Measurements from ENCODE around the gene SFTPA1. TPM values are rescaled to one million over a fixed set of nuclear protein-coding genes. Genes with fewer than 3 reads are reported as not detected.
"Not testable (repeated sequence)": the region's sequence is repeated elsewhere in the genome, so short reads cannot be mapped to it uniquely, and the experiment has no call there.

The SFTPA1 gene
- total RNA-seq, 2 experiments from 2014 or later = not detected

DNA sequence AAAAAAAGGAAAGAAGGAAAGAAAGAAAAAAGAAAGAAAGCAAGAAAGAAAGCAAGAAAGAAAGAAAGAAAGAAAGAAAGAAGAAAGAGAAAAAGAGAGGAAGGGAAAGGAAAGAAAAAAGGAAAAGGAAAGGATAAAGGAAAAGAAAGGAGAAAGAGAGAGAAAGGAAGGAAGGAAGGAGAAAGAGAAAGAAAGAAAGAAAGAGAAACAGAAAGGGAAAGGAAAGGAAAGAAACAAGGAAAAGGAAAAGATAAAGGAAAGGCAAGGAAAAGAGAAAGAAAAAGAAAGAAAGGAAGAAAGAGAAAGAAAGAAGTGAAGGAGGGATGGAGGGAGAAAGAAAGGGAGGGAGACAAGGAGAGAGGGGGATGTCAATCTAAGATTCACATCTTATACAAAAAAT is 29.7 kb upstream of the SFTPA1 start:
- Histone ChIP-seq H3K4me3 (ENCODE audit: low read depth, low read length, poor library complexity, severe bottlenecking) (no peak overlapping the region), H3K9me2 (ENCODE audit: insufficient read depth, low read length) (no peaks in the 10 kb centered on the region), H3K4me2 (ENCODE audit: low read length) (no peak overlapping the region), H3K4me1 (ENCODE audit: insufficient read depth, low read length, poor library complexity, severe bottlenecking) (no peaks in the 10 kb centered on the region), H3K79me2 (ENCODE audit: insufficient read depth, low read depth, low read length) (no peaks in the 10 kb centered on the region), H3K36me3 (ENCODE audit: insufficient read depth, low read length) (no peaks in the 10 kb centered on the region), H4K20me1 (ENCODE audit: insufficient read depth, low read length) (no peaks in the 10 kb centered on the region), H3K9me3 (ENCODE audit: low read length) (no peaks in the 10 kb centered on the region), H2AFZ (ENCODE audit: low read length) (no peak overlapping the region), H3K27ac (ENCODE audit: low read depth, low read length, poor library complexity, severe bottlenecking) (no peak overlapping the region)
- no peak for DNase-seq (ENCODE audit: low spot score)
- no TSS peak for BruUV-seq (replicated peaks)
- CTCF ChIA-PET (ENCODE audit: unreplicated experiment) = no interaction called here
- intact Hi-C loops (cut with micrococcal nuclease; ENCODE audit: unreplicated experiment) = no loop called here
- POLR2A ChIA-PET = no interaction called here
- TF ChIP-seq, protein P1, sequence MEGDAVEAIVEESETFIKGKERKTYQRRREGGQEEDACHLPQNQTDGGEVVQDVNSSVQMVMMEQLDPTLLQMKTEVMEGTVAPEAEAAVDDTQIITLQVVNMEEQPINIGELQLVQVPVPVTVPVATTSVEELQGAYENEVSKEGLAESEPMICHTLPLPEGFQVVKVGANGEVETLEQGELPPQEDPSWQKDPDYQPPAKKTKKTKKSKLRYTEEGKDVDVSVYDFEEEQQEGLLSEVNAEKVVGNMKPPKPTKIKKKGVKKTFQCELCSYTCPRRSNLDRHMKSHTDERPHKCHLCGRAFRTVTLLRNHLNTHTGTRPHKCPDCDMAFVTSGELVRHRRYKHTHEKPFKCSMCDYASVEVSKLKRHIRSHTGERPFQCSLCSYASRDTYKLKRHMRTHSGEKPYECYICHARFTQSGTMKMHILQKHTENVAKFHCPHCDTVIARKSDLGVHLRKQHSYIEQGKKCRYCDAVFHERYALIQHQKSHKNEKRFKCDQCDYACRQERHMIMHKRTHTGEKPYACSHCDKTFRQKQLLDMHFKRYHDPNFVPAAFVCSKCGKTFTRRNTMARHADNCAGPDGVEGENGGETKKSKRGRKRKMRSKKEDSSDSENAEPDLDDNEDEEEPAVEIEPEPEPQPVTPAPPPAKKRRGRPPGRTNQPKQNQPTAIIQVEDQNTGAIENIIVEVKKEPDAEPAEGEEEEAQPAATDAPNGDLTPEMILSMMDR (conservative IDR thresholded peaks at IDR 0.05; ENCODE audit: low read length) = no peak
- TF ChIP-seq EZH2phosphoT487 (IDR thresholded peaks at IDR 0.05; ENCODE audit: borderline replicate concordance, low read depth, low read length) = no peak

DNA sequence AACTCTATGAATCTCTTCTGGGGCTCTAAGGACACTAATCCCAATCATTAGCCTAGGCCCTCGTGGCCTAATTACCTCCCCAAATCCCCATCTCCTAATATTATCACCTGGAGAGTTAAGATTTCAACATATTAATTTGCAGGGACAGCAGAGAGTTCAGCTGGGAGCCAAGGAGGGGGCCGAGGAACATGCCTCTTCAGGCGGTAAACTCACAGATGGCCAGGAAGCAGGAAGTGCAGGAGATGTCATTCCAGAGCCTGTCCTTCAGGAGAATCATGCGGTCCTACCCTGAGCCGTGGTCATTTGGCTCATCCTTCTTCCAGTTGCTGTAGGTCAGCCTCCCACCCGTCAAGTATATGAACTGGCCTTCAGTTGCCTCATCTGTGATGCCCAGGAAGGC is 28.6 kb upstream of the SFTPA1 start:
- no peak overlapping the region; the same call in 1 of the 2 replicates for H2AFZ ChIP-seq (ENCODE audit: low read length)
- DNase-seq (ENCODE audit: low spot score) = no peak
- BruUV-seq (replicated peaks) = no TSS peak
- H3K27ac ChIP-seq (ENCODE audit: low read depth, low read length, poor library complexity, severe bottlenecking) = no peak overlapping the region
- TF ChIP-seq, protein P1 (conservative IDR thresholded peaks at IDR 0.05; ENCODE audit: low read length) = no peak
- no peak for TF ChIP-seq EZH2phosphoT487 (IDR thresholded peaks at IDR 0.05; ENCODE audit: borderline replicate concordance, low read depth, low read length)
- H4K20me1 ChIP-seq (ENCODE audit: insufficient read depth, low read length) = no peaks in the 10 kb centered on the region
- H3K4me2 ChIP-seq (ENCODE audit: low read length) = no peak overlapping the region
- ChIA-PET CTCF (ENCODE audit: unreplicated experiment) (no interaction called here), POLR2A (no interaction called here)
- H3K36me3 ChIP-seq (ENCODE audit: insufficient read depth, low read length) = no peaks in the 10 kb centered on the region
- H3K9me2 ChIP-seq (ENCODE audit: insufficient read depth, low read length) = no peaks in the 10 kb centered on the region
- no peaks in the 10 kb centered on the region for H3K9me3 ChIP-seq (ENCODE audit: low read length)
- no peaks in the 10 kb centered on the region for H3K79me2 ChIP-seq (ENCODE audit: insufficient read depth, low read depth, low read length)
- intact Hi-C loops (cut with micrococcal nuclease; ENCODE audit: unreplicated experiment) = no loop called here
- H3K4me3 ChIP-seq (ENCODE audit: low read depth, low read length, poor library complexity, severe bottlenecking) = no peak overlapping the region
- no peaks in the 10 kb centered on the region for H3K4me1 ChIP-seq (ENCODE audit: insufficient read depth, low read length, poor library complexity, severe bottlenecking)

DNA sequence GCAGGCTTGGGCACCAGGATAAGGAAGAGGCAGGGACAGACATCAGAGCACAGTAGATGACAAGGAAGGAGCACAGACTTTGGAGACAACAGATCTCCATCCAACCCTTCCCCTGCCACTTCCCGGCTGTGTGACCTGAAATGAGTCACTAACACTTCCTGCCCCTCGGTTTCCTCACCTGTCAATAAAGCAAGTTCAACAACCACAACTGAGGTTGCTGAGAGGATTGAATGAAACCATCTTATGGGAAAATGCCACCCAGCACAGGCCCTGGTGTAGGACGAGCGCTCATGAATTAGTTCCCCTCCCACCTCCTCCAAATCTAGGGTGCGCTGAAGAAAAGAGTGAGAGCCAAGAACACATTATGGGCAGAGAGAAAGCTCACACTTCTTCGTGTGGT is 27.8 kb upstream of the SFTPA1 start:
- H3K4me3 ChIP-seq (ENCODE audit: low read depth, low read length, poor library complexity, severe bottlenecking); BruUV-seq (replicated peaks); DNase-seq (ENCODE audit: low spot score); H2AFZ ChIP-seq (ENCODE audit: low read length); H3K36me3 ChIP-seq (ENCODE audit: insufficient read depth, low read length); CTCF ChIA-PET (ENCODE audit: unreplicated experiment); H3K4me2 ChIP-seq (ENCODE audit: low read length); H3K4me1 ChIP-seq (ENCODE audit: insufficient read depth, low read length, poor library complexity, severe bottlenecking); POLR2A ChIA-PET; H3K9me3 ChIP-seq (ENCODE audit: low read length); intact Hi-C loops (cut with micrococcal nuclease; ENCODE audit: unreplicated experiment); H4K20me1 ChIP-seq (ENCODE audit: insufficient read depth, low read length); H3K27ac ChIP-seq (ENCODE audit: low read depth, low read length, poor library complexity, severe bottlenecking); H3K9me2 ChIP-seq (ENCODE audit: insufficient read depth, low read length); H3K79me2 ChIP-seq (ENCODE audit: insufficient read depth, low read depth, low read length): not testable (repeated sequence)
